ENCODE data around the gene GRAMD4.
A peak's percentile ranks its signal among the peaks of the same experiment; 100 is the strongest.

GRAMD4 gene

DNA sequence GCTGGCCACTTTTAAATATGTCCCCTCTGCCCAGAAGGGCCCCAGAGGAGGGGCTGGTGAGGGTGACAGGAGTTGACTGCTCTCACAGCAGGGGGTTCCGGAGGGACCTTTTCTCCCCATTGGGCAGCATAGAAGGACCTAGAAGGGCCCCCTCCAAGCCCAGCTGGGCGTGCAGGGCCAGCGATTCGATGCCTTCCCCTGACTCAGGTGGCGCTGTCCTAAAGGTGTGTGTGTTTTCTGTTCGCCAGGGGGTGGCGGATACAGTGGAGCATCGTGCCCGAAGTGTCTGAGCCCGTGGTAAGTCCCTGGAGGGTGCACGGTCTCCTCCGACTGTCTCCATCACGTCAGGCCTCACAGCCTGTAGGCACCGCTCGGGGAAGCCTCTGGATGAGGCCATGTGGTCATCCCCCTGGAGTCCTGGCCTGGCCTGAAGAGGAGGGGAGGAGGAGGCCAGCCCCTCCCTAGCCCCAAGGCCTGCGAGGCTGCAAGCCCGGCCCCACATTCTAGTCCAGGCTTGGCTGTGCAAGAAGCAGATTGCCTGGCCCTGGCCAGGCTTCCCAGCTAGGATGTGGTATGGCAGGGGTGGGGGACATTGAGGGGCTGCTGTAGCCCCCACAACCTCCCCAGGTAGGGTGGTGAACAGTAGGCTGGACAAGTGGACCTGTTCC, 46.5 kb downstream of the GRAMD4 start:
- no peak overlapping the region for H3K4me3 Mint-ChIP-seq
- DNase-seq (ENCODE audit: low spot score in 2 of 2) (no peak), ATAC-seq (no peak)
- H3K27ac Mint-ChIP-seq, result no peak overlapping the region
- peaks cover 19% of the 10 kb centered on the region for H3K36me3 Mint-ChIP-seq
- H3K9me3 Mint-ChIP-seq, result no peaks in the 10 kb centered on the region
- peaks cover 9% of the 10 kb centered on the region for H3K4me1 Mint-ChIP-seq

- no peak overlapping the region for H3K4me3 Mint-ChIP-seq
- H3K27ac Mint-ChIP-seq, result no peak overlapping the region
- H3K9me3 Mint-ChIP-seq, result no peaks in the 10 kb centered on the region
- peaks cover 5% of the 10 kb centered on the region for H3K4me1 Mint-ChIP-seq
- DNase-seq (ENCODE audit: low spot score in 2 of 2) (no peak), ATAC-seq (no peak)
- H3K36me3 Mint-ChIP-seq, result peaks cover 22% of the 10 kb centered on the region
Measured at GRCh38 chr22:46667245-46667623, 47.0 kb downstream of the GRAMD4 start.

DNA sequence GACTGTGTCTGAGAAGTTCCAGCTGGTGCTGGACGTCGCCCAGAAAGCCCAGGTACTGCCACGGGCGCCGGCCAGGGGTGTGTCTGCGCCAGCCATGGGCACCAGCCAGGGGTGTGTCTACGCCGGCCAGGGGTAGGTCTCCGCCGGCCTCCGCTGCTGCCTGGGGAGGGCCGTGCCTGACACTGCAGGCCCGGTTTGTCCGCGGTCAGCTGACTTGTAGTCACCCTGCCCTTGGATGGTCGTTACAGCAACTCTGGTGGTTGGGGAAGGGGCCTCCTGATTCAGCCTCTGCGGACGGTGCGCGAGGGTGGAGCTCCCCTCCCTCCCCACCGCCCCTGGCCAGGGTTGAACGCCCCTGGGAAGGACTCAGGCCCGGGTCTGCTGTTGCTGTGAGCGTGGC, 47.9 kb downstream of the GRAMD4 start:
- Mint-ChIP-seq H3K4me1 (peaks cover 9% of the 10 kb centered on the region), H3K9me3 (no peaks in the 10 kb centered on the region), H3K36me3 (peaks cover 26% of the 10 kb centered on the region), H3K4me3 (no peak overlapping the region), H3K27ac (no peak overlapping the region)
- ATAC-seq (no peak), DNase-seq (ENCODE audit: low spot score in 2 of 2) (no peak)

DNA sequence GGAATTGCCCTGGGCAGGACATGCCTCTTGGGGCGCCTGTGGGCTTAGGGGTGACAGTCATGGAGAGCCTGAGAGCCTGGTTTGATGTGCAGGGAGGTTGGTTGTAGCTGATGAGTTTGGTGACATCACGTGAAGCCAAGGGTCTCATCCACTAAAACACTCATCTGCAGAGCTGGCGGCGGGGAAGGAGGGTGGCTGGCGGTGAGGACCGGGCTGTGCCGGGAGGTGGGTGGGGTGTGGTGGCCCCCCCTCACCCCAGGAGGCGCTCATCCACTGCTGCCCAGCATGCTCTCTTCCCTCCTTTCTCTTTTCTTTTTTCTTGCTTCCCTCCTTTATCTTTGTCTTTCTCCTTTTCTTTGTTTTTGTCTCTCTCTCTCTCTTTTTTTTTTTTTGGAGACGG, 49.0 kb downstream of the GRAMD4 start:
- ATAC-seq (no peak), DNase-seq (ENCODE audit: low spot score in 2 of 2) (no peak)
- Mint-ChIP-seq H3K4me3 (no peak overlapping the region), H3K4me1 (peaks cover 20% of the 10 kb centered on the region), H3K9me3 (no peaks in the 10 kb centered on the region), H3K36me3 (peaks cover 32% of the 10 kb centered on the region), H3K27ac (peak overlapping the region; percentile 65)

DNA sequence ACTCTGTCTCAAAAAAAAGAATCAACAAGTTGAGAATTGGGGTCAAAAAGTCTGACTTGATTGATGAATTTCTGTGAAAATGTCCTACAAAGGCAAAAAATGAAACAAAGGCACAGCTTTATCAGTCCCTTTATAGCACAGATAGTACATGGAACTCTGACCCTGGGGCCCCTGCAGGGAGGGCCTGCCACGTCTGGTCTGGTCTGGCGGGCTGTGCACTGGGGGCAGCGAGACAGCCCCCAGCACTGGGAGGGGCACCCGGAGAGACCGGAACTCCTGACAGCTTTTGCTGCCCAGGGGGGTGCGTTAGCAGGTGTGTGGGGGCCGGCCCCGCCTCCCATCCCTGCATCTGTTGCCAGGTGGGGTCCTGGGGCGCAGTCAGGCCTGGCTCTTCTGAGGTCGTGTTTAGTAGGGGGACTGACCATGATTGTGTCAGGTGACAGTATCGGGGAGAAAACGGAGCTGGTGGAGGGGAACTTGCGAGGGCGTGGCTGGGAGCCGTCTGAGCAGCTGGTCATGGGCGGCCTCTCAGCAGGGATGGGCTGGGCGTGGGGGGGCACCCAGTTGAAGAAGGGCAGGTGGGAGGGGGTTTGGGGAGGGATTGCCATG, 51.7 kb downstream of the GRAMD4 start:
- no peak for DNase-seq (ENCODE audit: low spot score in 2 of 2)
- Mint-ChIP-seq H3K36me3 (peaks cover 33% of the 10 kb centered on the region), H3K4me3 (no peak overlapping the region), H3K4me1 (peaks cover 31% of the 10 kb centered on the region), H3K27ac (no peak overlapping the region), H3K9me3 (no peaks in the 10 kb centered on the region)
- no peak for ATAC-seq

DNA sequence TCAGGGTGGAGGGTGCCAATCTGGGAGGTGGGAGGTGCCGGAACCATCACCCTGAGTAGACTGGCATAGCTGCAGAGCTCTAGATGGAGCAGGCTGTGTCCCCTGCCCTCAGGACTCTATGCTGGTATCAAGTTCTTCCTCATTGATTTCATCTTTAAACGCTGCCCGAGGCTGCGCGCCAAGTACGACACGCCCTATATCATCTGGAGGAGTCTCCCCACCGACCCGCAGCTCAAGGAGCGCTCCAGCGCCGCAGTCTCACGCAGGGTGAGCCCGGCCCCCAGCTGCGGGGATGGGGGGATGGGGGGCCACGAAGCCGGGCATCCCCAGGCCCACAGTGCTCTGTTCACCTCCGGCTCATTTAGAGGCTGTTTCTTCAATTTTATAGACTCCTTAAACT, 52.5 kb downstream of the GRAMD4 start:
- no peaks in the 10 kb centered on the region for H3K9me3 Mint-ChIP-seq
- H3K36me3 Mint-ChIP-seq, result peaks cover 41% of the 10 kb centered on the region
- peak overlapping the region; percentile 95 for H3K27ac Mint-ChIP-seq
- ATAC-seq (no peak), DNase-seq (ENCODE audit: low spot score in 2 of 2) (no peak)
- H3K4me3 Mint-ChIP-seq, result peak overlapping the region; percentile 82
- peaks cover 37% of the 10 kb centered on the region for H3K4me1 Mint-ChIP-seq

DNA sequence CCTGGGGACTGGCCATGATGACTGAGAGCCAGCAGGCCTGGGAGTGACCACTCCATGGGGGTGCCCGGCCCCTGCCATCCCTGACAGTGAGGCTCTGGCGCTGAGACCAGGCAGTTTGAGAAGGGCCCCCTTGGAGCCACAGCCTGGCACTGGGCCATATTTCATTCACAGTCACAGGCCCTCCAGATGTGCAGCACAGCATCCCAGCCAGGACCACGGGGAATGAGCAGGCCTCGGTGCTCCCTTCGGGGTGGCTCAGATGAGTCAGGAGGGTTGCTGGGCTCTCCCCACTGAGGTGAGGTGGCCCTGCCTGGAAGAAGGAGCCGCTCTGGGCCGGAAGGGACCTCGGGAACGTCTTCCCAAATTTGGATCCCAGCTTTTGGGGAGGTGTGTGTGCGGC, 53.0 kb downstream of the GRAMD4 start:
- peaks cover 43% of the 10 kb centered on the region for H3K36me3 Mint-ChIP-seq
- no peak for DNase-seq (ENCODE audit: low spot score in 2 of 2)

GRCh38 chr22:46673662-46674236, 53.6 kb downstream of the GRAMD4 start:
- ATAC-seq, result peak; percentile 44
- Mint-ChIP-seq H3K4me1 (peaks cover 41% of the 10 kb centered on the region), H3K36me3 (peaks cover 43% of the 10 kb centered on the region), H3K4me3 (peak overlapping the region; percentile 82), H3K9me3 (no peaks in the 10 kb centered on the region), H3K27ac (peak overlapping the region; percentile 95)
- no peak for DNase-seq (ENCODE audit: low spot score in 2 of 2)

More for the DNA sequence above, 53.0 kb downstream of the GRAMD4 start:
- H3K27ac Mint-ChIP-seq, result peak overlapping the region; percentile 95
- peak overlapping the region; percentile 82 for H3K4me3 Mint-ChIP-seq
- peaks cover 41% of the 10 kb centered on the region for H3K4me1 Mint-ChIP-seq
- H3K9me3 Mint-ChIP-seq, result no peaks in the 10 kb centered on the region
- no peak for ATAC-seq

DNA sequence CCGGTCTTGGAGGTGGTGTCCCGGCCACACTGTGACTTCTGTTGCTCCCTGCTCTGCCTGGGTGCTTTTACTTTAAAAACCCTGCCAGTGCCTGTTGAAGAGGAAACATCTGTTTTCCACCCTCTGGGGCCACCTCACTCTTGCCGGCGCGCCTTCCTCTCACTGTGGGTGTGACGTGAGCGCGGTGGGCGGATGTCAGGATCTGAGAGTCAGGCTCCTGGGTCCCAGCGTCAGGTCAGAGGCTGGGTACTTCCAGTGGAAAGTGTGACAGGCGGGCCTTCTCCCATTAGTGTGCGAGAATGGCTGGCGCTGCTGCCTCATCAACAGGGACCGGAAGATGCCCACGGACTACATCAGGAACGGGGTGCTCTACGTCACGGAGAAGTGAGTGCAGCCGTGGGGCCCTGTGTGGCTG, 54.2 kb downstream of the GRAMD4 start:
- ATAC-seq, result peak; percentile 84
- H3K4me3 Mint-ChIP-seq, result peak overlapping the region; percentile 82
- peaks cover 41% of the 10 kb centered on the region for H3K4me1 Mint-ChIP-seq
- no peaks in the 10 kb centered on the region for H3K9me3 Mint-ChIP-seq
- peak; percentile 69 to 90 for DNase-seq (ENCODE audit: low spot score in 2 of 2)
- H3K27ac Mint-ChIP-seq, result peak overlapping the region; percentile 95
- H3K36me3 Mint-ChIP-seq, result peaks cover 42% of the 10 kb centered on the region

- no peaks in the 10 kb centered on the region for H3K9me3 Mint-ChIP-seq
- H3K4me3 Mint-ChIP-seq, result peak overlapping the region; percentile 82
- H3K36me3 Mint-ChIP-seq, result peaks cover 37% of the 10 kb centered on the region
- no peak for DNase-seq (ENCODE audit: low spot score in 2 of 2)
- ATAC-seq, result peak; percentile 69
- H3K4me1 Mint-ChIP-seq, result peaks cover 37% of the 10 kb centered on the region
- H3K27ac Mint-ChIP-seq, result peak overlapping the region; percentile 95
Measured at GRCh38 chr22:46674906-46675305, 54.7 kb downstream of the GRAMD4 start.

GRCh38 chr22:46675479-46675878, 55.3 kb downstream of the GRAMD4 start:
- Mint-ChIP-seq H3K4me3 (peak overlapping the region; percentile 82), H3K4me1 (peaks cover 36% of the 10 kb centered on the region), H3K27ac (peak overlapping the region; percentile 95), H3K36me3 (peaks cover 40% of the 10 kb centered on the region), H3K9me3 (no peaks in the 10 kb centered on the region)
- DNase-seq (ENCODE audit: low spot score in 2 of 2) (no peak), ATAC-seq (no peak)

GRCh38 chr22:46675938-46676337, 55.8 kb downstream of the GRAMD4 start:
- H3K4me1 Mint-ChIP-seq, result peaks cover 36% of the 10 kb centered on the region
- peak overlapping the region; percentile 82 for H3K4me3 Mint-ChIP-seq
- H3K9me3 Mint-ChIP-seq, result no peaks in the 10 kb centered on the region
- DNase-seq (ENCODE audit: low spot score in 2 of 2) (no peak), ATAC-seq (no peak)
- peak overlapping the region; percentile 95 for H3K27ac Mint-ChIP-seq
- peaks cover 41% of the 10 kb centered on the region for H3K36me3 Mint-ChIP-seq

DNA sequence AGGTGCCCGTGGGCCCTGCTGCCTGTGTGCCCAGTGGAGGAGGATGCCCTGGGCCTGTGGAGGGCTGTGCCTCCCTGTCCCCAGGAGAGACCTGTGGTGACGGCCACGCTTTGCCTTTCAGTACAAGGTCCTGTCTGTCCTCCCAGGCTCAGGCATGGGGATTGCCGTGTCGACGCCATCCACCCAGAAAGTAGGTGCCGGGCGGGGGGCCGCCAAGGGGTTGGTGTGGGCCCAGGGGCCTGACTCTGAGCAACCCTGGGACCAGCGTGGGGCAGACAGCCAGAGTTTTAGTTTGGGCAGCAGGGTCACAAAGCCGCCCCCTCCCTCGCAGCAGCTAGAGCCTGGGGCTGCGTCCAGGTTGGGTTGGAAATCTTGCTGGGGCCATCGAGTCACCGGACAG, 56.3 kb downstream of the GRAMD4 start:
- DNase-seq (ENCODE audit: low spot score in 2 of 2), result no peak
- Mint-ChIP-seq H3K4me1 (peaks cover 36% of the 10 kb centered on the region), H3K9me3 (no peaks in the 10 kb centered on the region), H3K27ac (peak overlapping the region; percentile 79), H3K4me3 (peak overlapping the region; percentile 82), H3K36me3 (peaks cover 45% of the 10 kb centered on the region)
- ATAC-seq, result no peak

GRCh38 chr22:46676881-46677280, 56.7 kb downstream of the GRAMD4 start:
- ATAC-seq, result no peak
- peaks cover 36% of the 10 kb centered on the region for H3K4me1 Mint-ChIP-seq
- no peak overlapping the region for H3K4me3 Mint-ChIP-seq
- DNase-seq (ENCODE audit: low spot score in 2 of 2), result no peak
- peak overlapping the region; percentile 79 for H3K27ac Mint-ChIP-seq
- no peaks in the 10 kb centered on the region for H3K9me3 Mint-ChIP-seq
- H3K36me3 Mint-ChIP-seq, result peaks cover 49% of the 10 kb centered on the region

GRCh38 chr22:46677323-46678002, 57.3 kb downstream of the GRAMD4 start:
- ATAC-seq (no peak), DNase-seq (ENCODE audit: low spot score in 2 of 2) (no peak)
- no peaks in the 10 kb centered on the region for H3K9me3 Mint-ChIP-seq
- H3K4me3 Mint-ChIP-seq, result no peak overlapping the region
- peaks cover 45% of the 10 kb centered on the region for H3K36me3 Mint-ChIP-seq
- peak overlapping the region; percentile 79 for H3K27ac Mint-ChIP-seq
- peaks cover 36% of the 10 kb centered on the region for H3K4me1 Mint-ChIP-seq

Measured in stimulated activated effector memory CD8-positive, alpha-beta T cell treated with anti-CD3 and anti-CD28 coated beads, Interleukin-12 subunit alpha, Interleukin-12 subunit beta, amount 100 ng/mL, for 72 hours (primary cell).